KMS-11 (cell line): Measurements from ENCODE around the gene FBXW7.

Source experiments
- H2AFZ ChIP-seq: fragments of 200-600 bp; sonication (generic); 2 replicates; pipeline ENCODE4 v1.6.1; 2016; ENCODE audit warnings: antibody characterized with exemption, mixed run types, low read depth
- H3K27ac ChIP-seq: fragments of 200-600 bp; sonication (generic); 2 replicates; pipeline ENCODE4 v1.6.1; 2016; ENCODE audit warnings: mild to moderate bottlenecking, mixed run types
- H3K27me3 ChIP-seq: fragments of 200-600 bp; sonication (generic); 2 replicates; pipeline ENCODE4 v1.6.1; 2017; ENCODE audit warnings: mild to moderate bottlenecking, low read depth, mixed run types, moderate library complexity; ENCODE audit not compliant: insufficient read depth
- H3K36me3 ChIP-seq: fragments of 200-600 bp; sonication (generic); 2 replicates; pipeline ENCODE4 v1.6.1; 2017; ENCODE audit warnings: mild to moderate bottlenecking, mixed run types; ENCODE audit not compliant: insufficient read depth
- H3K4me1 ChIP-seq: fragments of 200-600 bp; sonication (generic); 2 replicates; pipeline ENCODE4 v1.6.1; 2016; ENCODE audit warnings: mild to moderate bottlenecking, low read depth, mixed run types; ENCODE audit not compliant: poor library complexity, severe bottlenecking
- H3K4me2 ChIP-seq: fragments of 200-600 bp; sonication (generic); 2 replicates; pipeline ENCODE4 v1.7.0; 2016; ENCODE audit warnings: mild to moderate bottlenecking, mixed run types
- H3K4me3 ChIP-seq: fragments of 200-600 bp; sonication (generic); IDR thresholded peaks from 2 replicates; pipeline ENCODE4 v1.6.1; 2017; ENCODE audit warnings: low read depth, low read length, mixed read lengths; ENCODE audit not compliant: insufficient read depth
- H3K79me2 ChIP-seq: fragments of 200-600 bp; sonication (generic); 2 replicates; pipeline ENCODE4 v1.6.1; 2016; ENCODE audit warnings: low read depth, mixed run types; ENCODE audit not compliant: insufficient read depth
- H3K9ac ChIP-seq: fragments of 200-600 bp; sonication (generic); 2 replicates; pipeline ENCODE4 v1.6.1; 2016; ENCODE audit warnings: mild to moderate bottlenecking, mixed run types
- H4K20me1 ChIP-seq: fragments of 200-600 bp; sonication (generic); 2 replicates; pipeline ENCODE4 v1.6.1; 2016; ENCODE audit warnings: mild to moderate bottlenecking, mixed run types; ENCODE audit not compliant: insufficient read depth
- CTCF ChIP-seq: fragments of 200-600 bp; sonication (generic); conservative IDR thresholded peaks from 2 replicates; pipeline ENCODE4 v1.6.1; 2017; ENCODE audit warnings: low read depth, mild to moderate bottlenecking, antibody characterized with exemption, low read length, moderate library complexity, mixed read lengths

The FBXW7 gene

GRCh38 chr4:152327606-152328453, 208.1 kb downstream of the FBXW7 start:
- Histone ChIP-seq H3K4me1 (peaks cover 8% of the 10 kb centered on the region), H3K79me2 (no peaks in the 10 kb centered on the region), H4K20me1 (no peaks in the 10 kb centered on the region), H2AFZ (no peak overlapping the region), H3K27ac (no peak overlapping the region), H3K9ac (no peak overlapping the region), H3K27me3 (no peaks in the 10 kb centered on the region), H3K36me3 (0 out of 2 replicates have a peak, but pooled peaks cover 6% of the 10 kb centered on the region), H3K4me3 (no peak overlapping the region), H3K4me2 (no peak overlapping the region)
- no peak for TF ChIP-seq CTCF

- TF ChIP-seq CTCF: no peak
- Histone ChIP-seq H3K4me3 (no peak overlapping the region), H3K36me3 (0 out of 2 replicates have a peak, but pooled peaks cover 10% of the 10 kb centered on the region)
Observed at GRCh38 chr4:152325831-152326230, 210.1 kb downstream of the FBXW7 start.

GRCh38 chr4:152323221-152323620, 212.7 kb downstream of the FBXW7 start:
- Histone ChIP-seq H3K79me2 (no peaks in the 10 kb centered on the region), H2AFZ (no peak overlapping the region), H3K4me1 (peaks cover 5% of the 10 kb centered on the region), H3K27me3 (no peaks in the 10 kb centered on the region), H4K20me1 (no peaks in the 10 kb centered on the region), H3K4me2 (no peak overlapping the region), H3K27ac (no peak overlapping the region), H3K4me3 (no peak overlapping the region), H3K9ac (no peak overlapping the region), H3K36me3 (0 out of 2 replicates have a peak, but pooled peaks cover 10% of the 10 kb centered on the region)
- no peak for TF ChIP-seq CTCF

More at GRCh38 chr4:152325831-152326230, 210.1 kb downstream of the FBXW7 start:
- Histone ChIP-seq H4K20me1 (no peaks in the 10 kb centered on the region), H3K4me1 (peaks cover 8% of the 10 kb centered on the region), H3K79me2 (no peaks in the 10 kb centered on the region), H2AFZ (no peak overlapping the region), H3K27ac (no peak overlapping the region), H3K9ac (no peak overlapping the region), H3K27me3 (no peaks in the 10 kb centered on the region), H3K4me2 (no peak overlapping the region)

- Histone ChIP-seq H3K27ac (no peak overlapping the region), H2AFZ (no peak overlapping the region), H3K79me2 (no peaks in the 10 kb centered on the region), H3K36me3 (0 out of 2 replicates have a peak, but pooled peaks cover 10% of the 10 kb centered on the region), H3K4me3 (no peak overlapping the region), H3K9ac (no peak overlapping the region), H4K20me1 (no peaks in the 10 kb centered on the region), H3K27me3 (no peaks in the 10 kb centered on the region), H3K4me1 (no peaks in the 10 kb centered on the region), H3K4me2 (no peak overlapping the region)
- no peak for TF ChIP-seq CTCF
Observed at GRCh38 chr4:152322656-152323055, 213.2 kb downstream of the FBXW7 start.
